RWPE1 (cell line): ENCODE data around the gene LHFPL6.

ENCODE experiments used
- CTCF ChIA-PET: fragments of 350-600 bp; sonication (Branson Sonifier 250); formaldehyde crosslinking; extraction: SDS; loops from one replicate; lab custom pipeline; 2021; lab: Yijun Ruan, JAX
- POLR2A ChIA-PET: fragments of 400-600 bp; formaldehyde crosslinking; extraction: SDS; loops from one replicate; lab custom pipeline; 2020; ENCODE audit warnings: antibody characterized with exemption; ENCODE audit not compliant: low non-redundant PET; lab: Yijun Ruan, JAX
- DNase-seq: peaks from one replicate; pipeline ENCODE4 v3.0.0; 2012; ENCODE audit warnings: low spot score
- H3K27ac ChIP-seq: fragments of 450-650 bp; 2 replicates; pipeline ENCODE4 v1.5.1; 2017
- TF ChIP-seq, protein P1 (sequence below): fragments of 450-650 bp; conservative IDR thresholded peaks from 2 replicates; pipeline ENCODE4 v1.5.1; 2017; ENCODE audit warnings: low read depth, mild to moderate bottlenecking

Gene LHFPL6

DNA sequence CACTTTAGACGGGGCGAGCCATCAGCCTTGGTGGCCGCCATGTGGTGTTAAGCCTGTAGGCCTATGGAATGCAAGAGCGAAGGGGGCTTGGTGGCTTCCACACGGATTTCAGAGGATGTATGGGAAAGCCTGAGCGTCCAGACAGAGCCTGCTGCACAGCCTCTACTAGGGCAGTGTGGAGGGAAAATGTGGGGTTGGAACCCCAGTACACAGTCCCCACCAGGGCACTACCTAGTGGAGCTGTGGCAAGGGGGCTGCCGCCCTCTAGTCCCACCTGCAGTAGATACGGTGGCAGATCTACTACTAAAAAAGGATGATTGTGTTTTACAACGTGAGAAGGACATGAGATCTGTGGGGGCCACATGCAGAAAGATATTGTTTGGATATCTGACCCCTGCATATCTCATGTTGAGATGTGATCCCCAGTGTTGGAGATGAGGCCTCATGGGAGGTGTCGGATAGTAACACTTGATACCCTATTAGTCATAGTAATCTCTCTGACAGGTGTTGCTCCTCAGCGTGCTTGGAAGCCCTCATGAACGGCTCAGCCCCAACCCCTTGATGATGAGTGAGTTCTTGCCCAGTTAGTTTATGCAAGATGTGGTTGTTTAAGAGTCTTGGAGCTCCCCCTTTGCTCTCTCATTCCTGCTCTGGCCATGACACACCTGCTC is 45.6 kb downstream of the LHFPL6 start:
- no peak for DNase-seq
- TF ChIP-seq, protein P1, sequence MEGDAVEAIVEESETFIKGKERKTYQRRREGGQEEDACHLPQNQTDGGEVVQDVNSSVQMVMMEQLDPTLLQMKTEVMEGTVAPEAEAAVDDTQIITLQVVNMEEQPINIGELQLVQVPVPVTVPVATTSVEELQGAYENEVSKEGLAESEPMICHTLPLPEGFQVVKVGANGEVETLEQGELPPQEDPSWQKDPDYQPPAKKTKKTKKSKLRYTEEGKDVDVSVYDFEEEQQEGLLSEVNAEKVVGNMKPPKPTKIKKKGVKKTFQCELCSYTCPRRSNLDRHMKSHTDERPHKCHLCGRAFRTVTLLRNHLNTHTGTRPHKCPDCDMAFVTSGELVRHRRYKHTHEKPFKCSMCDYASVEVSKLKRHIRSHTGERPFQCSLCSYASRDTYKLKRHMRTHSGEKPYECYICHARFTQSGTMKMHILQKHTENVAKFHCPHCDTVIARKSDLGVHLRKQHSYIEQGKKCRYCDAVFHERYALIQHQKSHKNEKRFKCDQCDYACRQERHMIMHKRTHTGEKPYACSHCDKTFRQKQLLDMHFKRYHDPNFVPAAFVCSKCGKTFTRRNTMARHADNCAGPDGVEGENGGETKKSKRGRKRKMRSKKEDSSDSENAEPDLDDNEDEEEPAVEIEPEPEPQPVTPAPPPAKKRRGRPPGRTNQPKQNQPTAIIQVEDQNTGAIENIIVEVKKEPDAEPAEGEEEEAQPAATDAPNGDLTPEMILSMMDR = no peak
- H3K27ac ChIP-seq = no peak overlapping the region
- ChIA-PET CTCF (no interaction called here), POLR2A (no interaction called here)

DNA sequence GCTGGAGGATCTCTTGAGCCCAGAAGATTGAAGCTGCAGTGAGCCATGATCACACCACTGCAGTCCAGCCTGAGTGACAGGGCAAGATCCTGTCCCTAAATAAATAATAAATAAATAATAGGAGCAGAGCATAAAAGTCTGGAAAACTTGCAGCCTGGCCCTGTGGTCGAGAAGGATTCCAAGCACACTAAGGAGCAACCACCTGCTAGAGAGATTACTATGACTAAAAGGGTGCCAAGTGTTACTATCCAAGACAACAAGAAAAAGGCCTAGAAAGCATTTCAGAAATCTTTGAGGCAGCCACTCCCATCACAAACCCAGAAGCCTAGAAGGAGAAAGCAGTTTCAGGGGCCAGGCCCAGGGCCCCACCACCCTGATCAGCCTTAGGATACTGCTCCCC is 46.1 kb downstream of the LHFPL6 start:
- TF ChIP-seq, protein P1 = no peak
- ChIA-PET CTCF (no interaction called here), POLR2A (no interaction called here)
- H3K27ac ChIP-seq = no peak overlapping the region
- DNase-seq = no peak

DNA sequence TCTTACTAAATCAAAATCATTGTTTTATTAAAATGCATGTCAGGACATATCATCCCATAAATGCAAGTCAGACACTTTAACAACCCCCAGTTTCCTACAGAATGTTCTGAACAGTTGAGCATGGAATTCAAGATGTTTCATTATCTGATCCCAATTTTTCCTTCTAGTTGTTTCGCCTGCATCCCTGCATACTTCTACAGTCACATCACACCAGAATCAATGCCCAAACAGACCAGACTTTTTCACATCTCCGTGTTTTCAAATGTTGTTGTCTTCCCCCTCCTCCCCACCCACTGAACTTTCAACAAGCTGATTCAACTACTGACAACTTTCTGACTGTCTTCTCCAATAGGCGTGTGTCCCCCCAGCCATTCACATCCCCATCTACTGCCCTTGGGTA is 48.6 kb downstream of the LHFPL6 start:
- DNase-seq = no peak
- TF ChIP-seq, protein P1 = no peak
- ChIA-PET POLR2A (no interaction called here), CTCF (no interaction called here)
- no peak overlapping the region for H3K27ac ChIP-seq

DNA sequence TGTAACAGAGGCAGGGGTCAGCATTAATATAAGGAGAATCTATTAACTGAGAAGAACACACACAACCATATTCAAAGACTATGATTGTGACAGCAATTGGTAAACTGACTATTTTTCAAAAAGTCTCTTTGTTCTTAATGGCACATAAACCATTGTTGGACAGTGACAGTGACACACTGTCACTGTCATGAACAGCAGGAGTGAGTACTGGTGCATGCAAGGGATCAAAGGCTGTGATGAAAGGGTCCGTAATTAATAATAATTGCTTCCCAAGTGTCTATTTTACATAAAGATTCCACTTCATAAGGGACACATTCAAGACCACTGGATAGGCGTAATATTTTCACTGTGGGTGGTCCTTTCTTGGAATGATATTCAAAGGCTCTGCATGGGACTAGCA is 50.7 kb downstream of the LHFPL6 start:
- CTCF ChIA-PET = interaction anchor here (0.6 kb wide), 1 partner anchor 10 kb away, joined by 6 read pairs; no protein-coding TSS in a partner anchor
- TF ChIP-seq, protein P1 = no peak
- POLR2A ChIA-PET = no interaction called here
- no peak overlapping the region for H3K27ac ChIP-seq
- DNase-seq = no peak

DNA sequence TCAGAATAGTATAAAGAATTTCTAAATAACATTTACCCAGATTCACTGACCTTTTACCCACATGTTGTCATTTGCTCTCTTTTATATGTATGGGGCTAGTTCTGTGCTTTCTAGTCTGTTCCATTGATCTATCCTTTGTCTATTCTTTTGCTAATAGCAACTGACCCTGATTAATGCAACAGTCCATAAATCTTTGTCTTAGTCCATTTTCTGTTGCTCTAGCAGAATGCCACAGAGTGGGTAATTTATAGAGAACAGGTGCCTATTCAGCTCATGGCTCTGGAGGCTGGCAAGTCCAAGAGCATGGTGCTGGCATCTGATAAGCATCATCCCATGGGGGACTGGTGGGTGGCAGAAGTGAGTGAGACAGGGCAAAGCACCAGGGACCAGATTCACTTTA is 52.1 kb downstream of the LHFPL6 start:
- TF ChIP-seq, protein P1 = no peak
- DNase-seq = no peak
- CTCF ChIA-PET = interaction anchor here (0.6 kb wide), 2 partner anchors 298 to 1246 kb away, joined by 3 read pairs; no protein-coding TSS in a partner anchor
- POLR2A ChIA-PET = no interaction called here
- H3K27ac ChIP-seq = no peak overlapping the region

DNA sequence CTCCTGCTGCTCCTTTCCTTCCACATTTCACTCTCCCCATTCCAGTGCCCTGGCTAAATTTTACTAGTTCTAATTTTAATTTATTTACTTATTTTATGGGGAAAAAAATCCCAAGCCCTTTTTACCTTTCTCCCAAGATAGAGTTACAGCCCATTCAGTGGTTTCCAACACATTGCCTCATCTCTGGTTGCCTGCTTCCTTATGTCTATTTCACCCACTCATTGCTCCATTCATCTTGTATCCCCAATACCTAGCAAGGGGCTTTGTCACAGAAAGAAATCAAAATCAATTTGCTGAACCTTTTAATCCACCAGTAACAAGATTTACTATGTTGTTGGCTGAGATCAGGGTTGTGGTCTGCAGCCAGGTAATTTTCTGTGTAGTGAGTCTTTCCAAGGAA is 55.9 kb downstream of the LHFPL6 start:
- ChIA-PET CTCF (no interaction called here), POLR2A (no interaction called here)
- no peak for DNase-seq
- no peak overlapping the region for H3K27ac ChIP-seq
- TF ChIP-seq, protein P1 = no peak
